Measurements from ENCODE around the gene RFX2. TPM values are rescaled to one million over a fixed set of nuclear protein-coding genes. Genes with fewer than 3 reads are reported as not detected.

RFX2 gene
- total and polyA plus RNA-seq, 4 donors, result 13.1 to 54.2 (median 20.0) TPM

GRCh38 chr19:6056801-6057650 is 53.3 kb downstream of the RFX2 start:
- 29 to 33% methylated on average over 28 of the region's 28 CpGs for WGBS, 2 donors
- Histone ChIP-seq H3K27me3 (ENCODE audit: control insufficient read depth in 3 of 3, insufficient read depth in 3 of 3, low read length in 2 of 3) (no peaks in the 10 kb centered on the region), H3K9ac (ENCODE audit: insufficient read depth in 1 of 2, low read length in 2 of 2) (peak overlapping the region in 1 of 2 donors; percentile 70), H3K4me3 (no peak overlapping the region), H3K36me3 (ENCODE audit: control insufficient read depth in 4 of 4, insufficient read depth in 4 of 4, low read length in 4 of 4) (no peaks in the 10 kb centered on the region), H3K9me3 (ENCODE audit: control insufficient read depth in 4 of 4, insufficient read depth in 3 of 4, low read length in 3 of 4) (no peaks in the 10 kb centered on the region), H3K4me1 (ENCODE audit: control insufficient read depth in 5 of 5, insufficient read depth in 5 of 5, low read length in 5 of 5) (peaks cover 9 to 28% (median 20%) of the 10 kb centered on the region in 5 donors), H3K27ac (ENCODE audit: low read depth in 1 of 2, low read length in 1 of 2) (peak overlapping the region; percentile 89 to 98)
- peak; percentile 73 for ATAC-seq (ENCODE audit: insufficient read depth, low FRiP score)
- peak; percentile 66 to 83 (median 82) for DNase-seq
- no peak for TF ChIP-seq CTCF (IDR thresholded peaks at IDR 0.05; ENCODE audit: control extremely low read depth, extremely low read depth)

- 79 to 85% methylated on average over 8 of the region's 8 CpGs for WGBS, 2 donors
- Histone ChIP-seq H3K9me3 (ENCODE audit: control insufficient read depth in 4 of 4, insufficient read depth in 3 of 4, low read length in 3 of 4) (no peaks in the 10 kb centered on the region), H3K36me3 (ENCODE audit: control insufficient read depth in 4 of 4, insufficient read depth in 4 of 4, low read length in 4 of 4) (no peaks in the 10 kb centered on the region), H3K4me3 (no peak overlapping the region), H3K27ac (ENCODE audit: low read depth in 1 of 2, low read length in 1 of 2) (peak overlapping the region; percentile 89 to 98), H3K4me1 (ENCODE audit: control insufficient read depth in 5 of 5, insufficient read depth in 5 of 5, low read length in 5 of 5) (peaks cover 9 to 25% (median 15%) of the 10 kb centered on the region in 5 donors), H3K9ac (ENCODE audit: insufficient read depth in 1 of 2, low read length in 2 of 2) (peak overlapping the region in 1 of 2 donors; percentile 70), H3K27me3 (ENCODE audit: control insufficient read depth in 3 of 3, insufficient read depth in 3 of 3, low read length in 2 of 3) (no peaks in the 10 kb centered on the region)
- DNase-seq (no peak), ATAC-seq (ENCODE audit: insufficient read depth, low FRiP score) (no peak)
- no peak for TF ChIP-seq CTCF (IDR thresholded peaks at IDR 0.05; ENCODE audit: control extremely low read depth, extremely low read depth)
Measured at GRCh38 chr19:6056282-6056741, 54.0 kb downstream of the RFX2 start.

- DNase-seq (no peak), ATAC-seq (ENCODE audit: insufficient read depth, low FRiP score) (no peak)
- Histone ChIP-seq H3K9me3 (ENCODE audit: control insufficient read depth in 4 of 4, insufficient read depth in 3 of 4, low read length in 3 of 4) (no peaks in the 10 kb centered on the region), H3K9ac (ENCODE audit: insufficient read depth in 1 of 2, low read length in 2 of 2) (no peak overlapping the region), H3K4me1 (ENCODE audit: control insufficient read depth in 5 of 5, insufficient read depth in 5 of 5, low read length in 5 of 5) (peaks cover 5 to 20% (median 12%) of the 10 kb centered on the region in 5 donors), H3K27me3 (ENCODE audit: control insufficient read depth in 3 of 3, insufficient read depth in 3 of 3, low read length in 2 of 3) (no peaks in the 10 kb centered on the region), H3K36me3 (ENCODE audit: control insufficient read depth in 4 of 4, insufficient read depth in 4 of 4, low read length in 4 of 4) (no peaks in the 10 kb centered on the region), H3K27ac (ENCODE audit: low read depth in 1 of 2, low read length in 1 of 2) (no peak overlapping the region), H3K4me3 (no peak overlapping the region)
- no peak for TF ChIP-seq CTCF (IDR thresholded peaks at IDR 0.05; ENCODE audit: control extremely low read depth, extremely low read depth)
- WGBS, 2 donors, result 97 to 99% methylated on average over 4 of the region's 4 CpGs
Measured at GRCh38 chr19:6055013-6055795, 55.1 kb downstream of the RFX2 start.
